NCI-H1105 treated with DMSO at 0.1 percent for 48 hours (cell line): ENCODE results near the gene PRF1.
"Not testable (repeated sequence)": the region's sequence is repeated elsewhere in the genome, so short reads cannot be mapped to it uniquely, and the experiment has no call there.

Experiments used
- DNase-seq: peaks from one replicate; lab custom pipeline; 2025; lab: John Stamatoyannopoulos, UW

Gene PRF1

DNA sequence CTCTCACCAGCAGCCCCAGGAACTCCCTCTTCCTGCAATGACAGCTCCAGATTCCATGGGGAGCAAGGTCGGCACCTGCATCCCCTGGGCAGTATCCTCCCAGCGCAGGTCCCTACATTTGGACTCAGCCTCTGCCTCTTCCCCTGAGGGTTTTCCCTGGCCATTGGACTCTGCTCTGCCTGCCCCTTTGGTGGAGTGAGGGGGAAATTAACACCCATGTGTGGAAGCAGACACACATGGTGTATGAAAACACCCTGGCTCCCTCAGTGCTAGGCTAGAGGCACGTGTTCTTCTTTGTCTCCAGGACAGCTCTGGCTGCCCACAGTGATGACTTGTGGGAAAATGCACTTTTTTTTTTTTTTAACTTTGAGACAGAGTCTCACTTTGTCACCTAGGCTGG is 8.4 kb downstream of the PRF1 start:
- no peak for DNase-seq

DNA sequence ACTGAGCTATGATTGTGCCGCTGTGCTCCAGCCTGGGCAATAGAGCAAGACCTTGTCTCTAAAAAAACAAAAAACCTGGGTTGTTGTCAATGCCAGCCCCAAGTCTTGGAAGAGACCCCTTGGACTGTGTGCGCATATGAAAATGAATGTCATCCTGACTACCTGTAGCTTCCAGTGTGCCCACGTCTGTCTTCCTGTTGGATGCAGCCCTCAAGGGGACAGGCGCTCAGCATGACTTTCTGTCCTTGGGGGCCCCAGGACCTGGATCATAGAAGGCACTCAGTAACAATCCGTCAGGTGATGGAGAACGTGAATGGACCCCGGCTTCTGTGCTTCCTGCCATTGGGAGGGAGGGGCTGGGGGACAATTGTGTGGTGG is 9.0 kb downstream of the PRF1 start:
- DNase-seq: no peak

DNA sequence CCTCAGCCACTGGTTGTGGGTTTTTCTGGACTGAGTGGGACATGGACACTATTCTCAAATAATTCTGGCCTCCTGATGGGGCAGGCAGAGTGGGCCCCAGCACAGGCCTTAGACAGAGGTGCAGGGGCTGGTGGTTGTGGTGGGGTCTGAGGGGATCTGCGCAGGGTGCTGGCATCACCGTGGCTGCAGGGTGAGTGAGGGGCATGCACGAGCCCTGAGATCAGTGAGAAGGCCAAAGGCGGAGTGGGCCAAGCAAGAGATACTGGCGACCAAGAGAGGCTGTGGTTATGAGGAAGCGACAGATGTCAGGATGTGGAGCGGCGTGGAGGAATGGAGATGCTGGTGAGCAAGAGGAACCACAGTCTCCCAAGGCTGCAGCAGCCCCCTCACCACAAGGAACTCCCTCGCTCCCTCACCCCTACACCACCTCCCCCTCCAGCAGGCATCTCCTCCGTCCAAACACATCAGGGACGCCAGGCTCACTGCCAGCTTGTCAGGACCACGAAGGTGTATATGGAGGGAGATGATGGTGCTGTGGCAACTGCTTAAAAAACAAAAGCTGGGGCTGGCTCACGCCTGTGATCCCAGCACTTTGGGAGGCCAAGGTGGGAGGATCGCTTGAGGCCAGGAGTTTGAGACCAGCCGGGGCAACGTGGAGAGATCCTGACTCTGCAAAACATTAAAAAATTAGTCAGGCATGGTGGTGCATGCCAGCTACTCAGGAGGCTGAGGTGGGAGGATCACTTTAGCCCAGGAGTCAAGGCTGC is 9.6 kb downstream of the PRF1 start:
- DNase-seq: no peak

DNA sequence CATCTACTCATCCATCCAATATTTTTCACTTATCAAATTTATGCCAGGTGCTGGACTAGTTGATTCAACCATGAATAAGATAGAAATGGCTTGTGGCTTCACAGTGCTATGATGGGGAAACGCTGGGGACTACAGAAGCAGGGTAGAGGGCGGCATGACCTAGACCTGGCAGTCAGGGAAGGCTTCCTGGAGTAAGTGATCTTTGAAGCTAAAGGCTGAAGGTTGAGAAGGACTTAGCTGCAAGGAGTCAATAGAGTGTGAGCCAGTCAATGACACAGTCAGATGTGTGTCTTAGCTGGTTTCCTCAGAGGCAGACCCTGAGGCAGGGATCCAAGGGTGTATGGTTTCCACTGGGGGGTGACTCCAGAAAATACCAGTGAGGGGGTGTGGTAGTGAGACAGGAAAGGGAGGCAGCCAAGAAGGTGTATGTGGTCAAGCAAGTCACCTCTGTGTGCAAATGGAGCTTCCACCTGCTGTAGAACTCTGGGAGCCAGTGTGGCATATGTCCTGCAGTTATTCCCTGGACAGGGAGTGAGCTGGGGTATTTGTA is 10.3 kb downstream of the PRF1 start:
- no peak for DNase-seq

DNA sequence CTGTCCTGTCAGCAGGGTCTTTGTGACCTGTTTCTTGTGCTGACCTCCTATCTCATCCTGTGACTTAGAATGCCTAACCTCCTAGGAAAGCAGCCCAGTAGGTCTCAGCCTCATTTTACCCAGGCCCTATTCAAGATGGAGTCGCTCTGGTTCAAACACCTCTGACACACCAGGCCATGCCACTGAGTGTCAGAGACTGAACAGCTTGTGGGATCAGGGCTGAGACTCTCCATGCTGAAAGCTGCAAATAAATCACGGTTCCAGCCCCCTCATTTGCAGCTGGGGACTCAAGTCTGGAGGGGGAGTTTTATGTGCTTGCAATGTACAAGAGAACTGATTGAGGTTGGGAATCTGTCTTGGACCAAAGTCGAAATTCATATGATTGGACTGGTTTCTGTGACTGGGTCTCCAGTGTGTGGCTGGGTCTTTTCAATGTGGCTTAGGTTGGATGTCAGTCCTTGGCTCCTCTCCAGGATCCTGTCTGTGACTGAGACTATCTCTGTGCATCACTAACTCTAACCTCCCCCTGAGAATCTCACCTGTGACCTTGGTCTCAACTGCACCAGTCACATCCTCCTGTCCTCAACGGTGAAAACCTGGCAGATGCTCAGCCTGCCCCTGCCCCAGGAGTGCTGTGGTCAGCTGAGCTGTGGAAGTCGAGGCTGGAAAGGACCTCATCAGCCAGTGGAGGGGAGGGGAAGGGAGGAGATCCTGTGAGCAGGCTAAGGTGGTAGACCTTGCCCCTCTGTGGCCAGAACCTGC is 11.7 kb downstream of the PRF1 start:
- DNase-seq: no peak

DNA sequence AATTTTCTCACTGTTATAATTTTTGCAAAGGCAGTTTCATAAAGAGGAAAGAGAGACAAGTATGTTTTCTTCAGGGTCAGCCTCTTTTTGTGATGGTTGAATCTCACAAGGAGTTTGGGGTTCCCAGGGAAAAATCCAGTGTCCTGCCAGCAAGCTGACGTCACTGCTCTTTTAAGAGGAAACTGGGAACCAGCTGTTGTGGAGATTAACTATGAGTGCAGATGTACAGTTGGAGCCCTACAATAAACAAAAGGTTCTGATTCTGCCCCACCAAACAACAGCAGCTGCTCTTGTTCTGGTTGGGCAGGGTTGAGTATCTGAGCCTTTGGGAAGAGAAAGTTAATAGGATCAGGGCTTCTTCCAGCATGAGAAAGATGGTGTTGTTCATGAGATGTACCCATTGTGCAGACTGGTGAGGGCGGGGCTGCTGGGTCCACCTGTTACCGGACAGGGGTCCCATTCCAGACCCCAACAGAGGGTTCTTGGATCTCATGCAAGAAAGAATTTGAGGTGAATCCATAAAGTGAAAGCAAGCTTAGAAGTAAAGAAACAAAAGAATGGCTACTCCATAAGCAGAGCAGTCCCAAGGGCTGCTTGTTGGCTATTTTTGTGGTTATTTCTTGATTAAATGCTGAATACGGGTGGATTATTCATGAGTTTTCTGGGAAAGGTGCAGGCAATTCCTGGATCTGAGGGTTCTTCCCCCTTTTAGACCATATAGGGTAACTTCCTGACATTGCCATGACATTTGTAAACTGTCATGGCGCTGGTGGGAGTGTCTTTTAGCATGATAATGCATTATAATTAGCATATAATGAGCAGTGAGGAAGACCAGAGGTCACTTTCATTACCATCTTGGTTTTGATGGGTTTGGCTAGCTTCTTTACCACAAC is 12.5 kb downstream of the PRF1 start:
- DNase-seq: no peak

DNA sequence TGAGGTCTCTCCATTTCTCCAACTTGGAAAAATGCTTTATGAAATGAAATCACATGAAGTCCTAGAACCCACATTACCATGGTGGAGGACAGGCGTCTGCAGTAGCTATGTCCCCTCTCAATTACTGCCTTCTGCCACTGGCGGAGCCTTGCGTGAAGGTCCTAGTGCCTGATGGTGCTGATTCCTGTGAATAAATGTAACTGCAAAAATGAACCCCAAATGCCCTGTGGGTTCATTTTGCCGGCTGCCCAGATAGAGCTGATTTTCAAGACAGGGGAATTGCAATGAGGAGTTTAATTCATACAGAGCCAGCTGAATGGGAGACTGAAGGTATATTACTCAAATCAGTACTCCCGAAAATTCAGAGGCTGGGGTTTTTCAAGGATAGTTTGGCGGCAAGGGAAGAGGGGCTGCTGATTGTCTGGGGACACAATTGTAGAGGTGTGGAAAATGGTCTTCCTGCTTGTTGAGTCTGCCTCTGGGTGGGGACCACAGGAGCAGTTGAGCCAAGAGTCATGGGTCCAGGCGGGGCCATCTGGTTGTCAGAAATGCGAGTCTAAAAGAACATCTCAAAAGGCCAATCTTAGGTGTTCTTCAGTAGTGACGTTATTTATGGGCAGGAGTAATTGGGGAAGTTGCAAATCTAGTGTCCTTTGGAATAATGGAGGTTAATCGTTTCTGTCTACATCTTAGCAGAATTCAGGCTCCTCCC is 13.5 kb downstream of the PRF1 start:
- DNase-seq: no peak

DNA sequence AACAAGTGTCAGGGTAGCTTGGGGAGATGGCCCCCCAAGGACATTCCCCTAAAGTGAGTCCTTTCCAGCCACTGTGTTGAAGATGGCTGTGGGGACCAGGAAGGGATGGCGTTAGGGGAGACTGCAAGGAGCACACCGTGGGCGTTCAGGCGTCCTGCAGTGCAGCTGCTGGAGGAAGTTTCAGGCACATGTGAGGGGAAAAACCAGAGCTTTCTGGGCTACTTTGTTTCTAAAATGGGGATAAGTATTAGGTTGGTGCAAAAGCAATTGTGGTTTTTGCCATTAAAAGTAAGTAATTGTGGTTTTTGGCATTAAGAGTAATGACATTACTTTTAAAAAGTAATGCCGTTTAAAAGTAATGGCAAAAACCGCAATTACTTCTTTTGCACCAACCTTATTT is 14.3 kb downstream of the PRF1 start:
- DNase-seq: no peak

DNA sequence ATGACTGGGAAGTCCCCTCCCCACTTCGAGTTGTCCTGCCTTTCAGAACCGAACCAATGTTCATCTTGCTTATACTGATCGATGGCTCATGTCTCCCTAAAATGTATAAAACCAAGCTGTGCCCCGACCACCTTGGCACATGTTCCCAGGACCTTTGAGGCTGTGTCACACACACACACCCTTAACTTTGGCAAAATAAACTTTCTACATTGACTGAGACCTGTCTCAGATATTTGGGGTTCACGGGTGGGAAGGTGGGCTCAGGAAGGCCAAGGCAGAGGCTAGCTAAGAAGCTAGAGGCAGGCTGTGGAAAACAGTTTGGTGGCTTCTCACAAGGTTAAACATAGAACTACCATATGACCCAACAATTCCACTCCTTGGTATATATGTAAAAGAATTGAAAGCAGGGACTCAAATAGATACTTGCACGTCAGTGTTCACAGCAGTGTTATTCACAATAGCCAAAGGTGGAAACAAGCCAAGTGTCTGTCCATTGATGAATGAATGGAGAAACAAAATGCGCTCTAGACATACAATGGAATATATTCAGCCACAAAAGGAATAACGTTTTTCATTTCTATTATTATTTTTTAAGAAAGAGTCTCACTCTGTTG is 15.4 kb downstream of the PRF1 start:
- no peak for DNase-seq

DNA sequence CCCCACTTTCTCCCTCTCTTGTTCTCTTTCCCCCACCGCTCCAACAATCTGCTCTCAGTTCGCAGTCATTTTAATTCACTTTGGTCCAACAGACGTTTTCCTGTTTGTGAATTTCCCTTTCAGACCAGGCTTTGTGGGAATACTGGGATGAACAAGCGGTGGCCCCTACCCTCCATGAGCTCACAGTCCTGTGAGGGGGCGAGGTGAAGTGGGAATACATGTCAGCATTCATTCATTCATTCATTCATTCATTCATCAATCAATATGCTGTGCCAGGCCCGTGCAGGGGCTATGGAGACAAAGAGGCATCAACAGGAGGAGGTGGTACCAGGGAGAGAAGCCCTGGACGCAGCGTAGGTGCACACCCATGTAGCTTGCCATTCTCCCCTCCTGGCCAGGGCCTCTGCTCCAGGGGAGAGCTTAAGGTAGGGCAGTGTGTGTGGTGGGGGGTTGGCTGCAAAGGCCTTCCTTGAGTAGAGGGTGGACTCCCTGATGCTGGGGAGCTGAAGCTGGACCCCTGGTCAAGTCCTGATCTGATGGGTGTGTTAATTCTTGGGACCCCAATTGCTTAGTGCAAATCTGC is 16.1 kb downstream of the PRF1 start:
- no peak for DNase-seq

DNA sequence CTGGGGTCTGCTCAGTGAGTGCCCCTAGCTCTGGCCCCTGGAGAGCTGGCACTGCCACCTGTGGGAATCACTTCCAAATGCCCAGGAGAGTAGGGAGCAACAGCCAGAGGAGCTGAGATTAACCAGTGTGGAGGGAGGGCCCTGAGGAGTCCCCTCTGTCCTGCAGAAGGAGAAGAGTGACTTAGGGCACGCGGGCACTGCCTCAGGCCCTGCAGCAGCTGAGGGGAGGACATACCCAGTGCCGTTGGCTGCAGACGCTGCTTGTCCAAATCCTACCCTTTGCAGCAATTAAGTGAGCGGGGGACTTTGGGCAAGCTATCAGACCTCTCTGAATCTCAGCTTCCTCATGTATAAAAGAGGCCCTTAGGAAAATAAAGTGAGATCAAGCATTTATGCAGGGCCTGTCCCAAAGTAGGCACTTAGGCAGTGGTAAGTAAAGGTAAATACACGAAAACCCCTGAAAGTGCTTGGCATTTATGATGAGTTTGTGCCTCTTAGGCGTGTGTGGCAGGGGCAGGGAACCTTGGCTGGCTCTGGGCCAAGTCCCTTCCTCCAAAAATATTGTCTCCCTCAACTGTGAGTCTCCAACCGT is 16.9 kb downstream of the PRF1 start:
- DNase-seq: peak; percentile 22

DNA sequence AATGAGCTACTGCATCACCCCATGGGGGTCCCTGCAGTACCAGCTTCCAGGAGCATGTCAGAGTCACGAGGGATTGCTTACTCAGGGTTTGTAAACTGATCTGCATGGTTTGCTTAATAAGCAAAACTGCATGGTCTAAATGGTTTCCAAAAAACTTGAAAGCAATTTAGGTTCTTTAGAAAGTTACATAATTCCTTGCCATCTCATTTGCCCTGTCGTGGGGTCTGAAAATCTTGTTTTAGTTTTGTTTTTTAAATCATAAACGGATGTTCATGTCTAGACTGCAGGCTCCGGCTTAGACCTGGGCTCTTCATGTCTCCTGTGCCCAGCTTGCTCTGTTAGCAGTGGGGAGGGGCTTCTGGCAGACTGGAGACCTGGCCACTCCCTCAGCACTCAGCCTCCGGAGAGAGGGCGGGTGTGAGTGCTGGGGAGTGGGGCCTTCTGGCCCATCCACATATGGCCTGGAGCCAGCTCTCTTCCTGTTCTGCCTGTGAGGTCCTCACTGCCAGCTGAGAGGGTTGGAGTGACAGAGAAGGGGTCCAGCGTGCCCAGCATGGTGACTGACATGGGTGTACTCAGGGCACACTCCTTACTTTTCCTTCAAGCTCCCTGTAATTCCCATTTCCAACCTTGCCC is 17.5 kb downstream of the PRF1 start:
- DNase-seq: peak; percentile 88

DNA sequence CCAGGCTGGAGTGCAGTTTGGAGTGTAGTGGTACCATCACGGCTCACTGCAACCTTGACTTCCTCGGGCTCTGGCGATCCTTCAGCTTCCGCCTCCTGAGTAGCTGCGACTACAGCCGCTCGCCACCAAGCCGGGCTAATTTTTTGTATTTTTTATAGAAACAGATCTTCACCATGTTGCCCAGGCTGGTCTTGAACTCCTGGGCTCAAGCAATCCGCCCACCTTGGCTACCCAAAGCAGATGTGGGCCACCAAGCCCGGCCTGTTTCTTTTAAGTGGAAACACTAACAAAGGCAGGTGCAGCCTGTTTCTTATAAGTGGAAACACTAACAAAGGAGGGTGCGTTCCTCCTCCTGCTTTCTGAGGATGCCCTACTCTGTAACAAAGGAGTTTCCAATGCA is 18.2 kb downstream of the PRF1 start:
- peak; percentile 30 for DNase-seq

DNA sequence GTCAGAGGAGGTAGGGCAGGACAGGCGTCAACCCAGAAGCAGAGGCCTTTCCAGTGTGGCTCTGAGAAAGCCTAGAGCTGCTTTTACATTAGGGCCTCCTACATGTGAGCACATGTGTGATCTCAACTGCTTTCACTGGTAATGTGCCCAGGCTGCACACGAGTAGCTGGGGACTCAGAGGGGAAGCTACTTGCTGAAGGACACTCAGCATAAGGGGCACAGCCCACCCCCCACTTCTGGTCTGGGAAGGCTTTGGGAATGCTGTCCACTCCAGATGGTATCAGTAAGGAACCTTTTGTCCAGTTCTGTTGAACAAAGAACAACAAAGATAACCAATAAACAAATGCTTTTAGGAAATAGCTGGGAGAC is 18.9 kb downstream of the PRF1 start:
- DNase-seq: no peak

DNA sequence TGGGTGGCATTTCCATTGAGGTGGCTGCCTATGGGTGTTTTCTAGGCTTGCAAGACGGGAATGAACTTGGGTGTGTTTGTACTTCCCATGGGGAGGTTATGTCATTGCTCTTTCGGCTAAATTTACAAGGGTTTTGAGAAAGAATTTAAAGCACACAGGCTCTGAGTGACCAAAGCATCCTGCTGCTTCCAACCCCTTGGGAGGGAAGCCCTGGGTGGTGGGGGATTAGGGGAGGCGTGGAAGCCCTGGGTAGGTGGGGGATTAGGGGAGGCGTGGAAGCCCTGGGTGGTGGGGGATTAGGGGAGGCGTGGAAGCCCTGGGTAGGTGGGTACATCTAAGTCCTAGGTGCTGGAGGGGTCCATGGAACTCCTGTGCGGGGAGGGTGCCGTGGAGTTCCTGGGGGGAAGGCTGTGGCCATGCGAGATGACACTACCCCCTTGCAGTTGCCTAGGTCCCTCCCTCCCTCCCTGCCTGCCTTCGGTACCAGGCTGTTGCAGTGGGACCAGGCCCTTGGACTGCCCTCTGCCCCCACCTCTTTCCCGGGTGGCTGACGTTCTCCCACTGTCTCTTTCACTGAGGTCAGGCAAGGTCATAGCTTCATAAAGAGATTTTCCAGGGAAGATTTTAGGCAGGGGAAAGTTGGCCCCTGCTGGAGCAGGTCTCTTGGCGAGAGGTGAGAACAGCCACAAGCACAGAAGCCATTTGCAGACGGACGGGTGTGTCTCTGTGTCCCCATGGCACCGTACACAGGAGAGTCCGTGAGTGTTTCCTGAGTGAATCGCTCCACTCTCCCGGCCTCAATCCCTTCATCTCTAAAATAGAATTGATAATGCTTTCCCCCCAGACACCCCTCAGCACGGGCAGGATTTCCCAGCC is 19.5 kb downstream of the PRF1 start:
- DNase-seq: no peak

DNA sequence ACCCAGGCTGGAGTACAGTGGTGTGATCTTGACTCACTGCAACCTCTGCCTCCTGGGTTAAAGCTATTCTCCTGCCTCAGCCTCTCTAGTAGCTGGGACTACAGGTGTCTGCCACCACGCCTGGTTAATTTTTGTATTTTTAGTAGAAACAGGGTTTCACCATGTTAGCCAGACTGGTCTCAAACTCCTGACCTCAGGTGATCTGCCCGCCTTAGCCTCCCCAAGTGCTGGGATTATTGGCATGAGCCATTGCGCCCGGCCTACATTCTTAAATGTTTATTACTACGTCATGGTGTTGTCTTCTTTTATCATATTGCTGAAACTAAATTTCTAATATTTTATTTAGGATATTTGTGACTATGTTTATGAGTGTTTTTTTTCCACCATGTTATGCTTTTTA is 21.4 kb downstream of the PRF1 start:
- not testable (repeated sequence) for DNase-seq

DNA sequence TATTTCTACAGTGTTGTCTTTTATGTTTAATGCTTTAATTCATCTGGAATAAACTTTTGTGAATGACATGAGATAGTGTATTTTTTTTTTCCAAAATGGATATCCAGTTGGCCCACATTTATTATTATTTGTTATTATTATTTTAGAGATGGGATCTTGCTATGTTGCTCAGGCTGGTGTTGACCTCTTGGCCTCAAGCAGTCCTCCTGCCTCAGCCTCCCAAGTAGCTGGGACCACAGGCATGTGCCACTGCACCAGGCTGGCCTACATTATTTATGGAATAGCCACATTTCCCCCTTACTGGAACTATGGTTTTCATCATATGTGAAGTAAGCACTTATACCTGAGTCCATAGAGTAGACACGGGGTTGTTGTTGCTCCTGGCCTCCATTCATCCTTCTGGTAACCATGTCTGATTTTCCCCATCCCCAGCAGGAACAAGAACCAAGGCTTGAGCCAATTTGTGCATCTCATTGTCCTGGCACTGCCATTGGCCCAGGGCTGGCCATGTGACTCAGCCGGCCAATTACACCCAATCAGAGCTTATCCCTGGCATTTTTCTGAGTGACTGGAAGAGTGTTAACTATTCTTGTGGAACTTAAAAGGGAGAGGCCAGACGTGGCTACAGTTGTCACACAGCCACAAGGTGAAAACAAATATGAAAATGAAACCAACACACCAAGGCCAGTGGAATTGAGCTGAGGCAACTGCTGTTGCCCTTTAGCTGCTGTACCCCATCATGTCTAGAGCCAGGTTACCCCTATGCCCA is 23.1 kb downstream of the PRF1 start:
- DNase-seq: no peak

DNA sequence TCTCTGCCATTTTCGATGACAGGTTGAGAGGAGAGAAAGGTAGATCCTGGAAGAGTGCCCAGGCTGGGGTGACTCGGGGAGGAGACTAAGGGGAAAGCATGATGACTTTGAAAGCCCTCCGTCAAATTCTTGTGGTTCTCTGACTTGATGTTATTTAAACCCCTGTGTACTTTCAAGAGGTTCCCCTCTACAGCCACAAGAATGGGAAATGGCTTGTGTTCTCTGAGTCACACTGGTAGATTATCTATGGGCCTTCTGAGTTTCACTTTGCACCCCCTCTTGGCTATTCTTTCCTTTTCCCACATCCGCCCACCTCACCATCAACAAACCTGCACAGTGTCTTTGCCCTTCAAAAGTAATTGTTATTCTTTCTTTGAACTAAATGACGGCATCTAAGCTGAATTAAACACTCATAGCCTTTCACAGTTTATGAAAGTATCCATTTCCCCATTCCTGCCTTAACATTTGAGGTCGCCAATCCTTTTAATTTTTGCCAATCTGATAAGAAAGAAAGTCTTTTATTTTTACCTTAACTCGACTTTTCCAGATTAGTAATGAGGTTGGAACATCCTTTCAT is 24.1 kb downstream of the PRF1 start:
- DNase-seq: no peak
